GM19240 (cell line): Measurements from ENCODE around the gene ANKRD33B.
"Not testable (repeated sequence)": the region's sequence is repeated elsewhere in the genome, so short reads cannot be mapped to it uniquely, and the experiment has no call there.

Experiments used
- DNase-seq: peaks from one replicate; pipeline ENCODE4 v3.0.0; 2011; ENCODE audit warnings: low spot score; ENCODE audit not compliant: insufficient read length

The ANKRD33B gene

GRCh38 chr5:10593531-10594181 lies 29.8 kb downstream of the ANKRD33B start:
- DNase-seq = no peak

DNA sequence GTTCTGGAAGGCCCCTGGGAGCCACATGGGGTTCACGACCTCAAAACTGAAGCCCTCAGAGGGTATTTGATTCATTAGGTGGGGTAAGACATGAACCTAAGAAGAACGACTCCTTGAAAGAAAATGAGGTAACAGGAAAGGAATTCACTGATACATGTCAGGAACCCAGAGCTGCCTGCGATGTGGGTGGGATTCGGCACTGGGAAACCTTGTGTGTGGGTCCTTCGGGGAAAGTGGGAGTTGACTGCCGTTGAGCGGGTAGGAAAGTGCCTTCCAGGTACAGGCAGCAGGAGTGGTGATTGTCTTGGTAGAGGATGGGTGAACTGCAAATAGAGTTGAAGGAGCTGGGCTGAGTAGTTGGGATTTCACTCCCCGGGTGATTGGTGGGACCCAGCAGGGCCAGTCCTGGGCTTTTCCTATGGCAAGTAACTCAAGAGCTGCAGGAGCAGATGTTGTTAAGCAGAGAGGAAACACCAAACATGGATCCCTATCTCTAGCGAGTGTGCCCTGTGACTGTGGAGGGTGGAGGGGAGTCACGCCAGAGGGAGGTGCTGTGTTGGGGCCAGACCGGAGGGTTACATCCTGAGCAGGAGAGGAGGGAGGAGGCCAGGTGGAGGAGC lies 30.8 kb downstream of the ANKRD33B start:
- DNase-seq = no peak

GRCh38 chr5:10595293-10595671 lies 31.4 kb downstream of the ANKRD33B start:
- no peak for DNase-seq

DNA sequence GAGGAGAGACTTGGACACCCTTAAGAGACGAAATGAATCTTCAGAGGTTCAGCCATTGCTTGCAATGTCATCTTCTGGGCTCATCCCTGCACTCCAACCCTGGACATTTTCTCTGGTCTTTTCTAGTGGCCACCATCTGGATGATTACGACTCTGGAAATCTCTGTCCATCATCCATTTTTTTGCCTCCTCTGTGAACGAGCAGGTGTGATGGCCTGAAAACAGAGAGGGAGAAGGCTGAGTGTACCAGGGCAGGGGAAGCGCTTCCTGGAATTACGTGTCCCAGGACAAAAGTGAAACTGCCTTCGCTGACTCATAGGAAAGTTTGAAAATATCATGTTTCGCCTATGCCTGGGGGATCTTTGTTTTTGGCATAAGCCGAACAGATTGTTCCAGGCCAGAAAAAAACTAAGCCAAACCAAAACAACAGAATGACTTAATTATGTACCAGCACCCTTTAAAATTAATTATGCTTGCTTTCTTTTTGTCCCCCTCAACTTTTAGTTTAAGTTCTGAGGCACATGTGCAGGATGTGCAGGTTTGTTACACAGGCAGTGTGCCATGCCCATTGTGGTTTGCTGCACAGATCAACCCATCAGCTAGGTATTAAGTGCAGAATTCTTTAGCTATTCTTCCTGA lies 31.9 kb downstream of the ANKRD33B start:
- no peak for DNase-seq

- no peak for DNase-seq
Observed at GRCh38 chr5:10596310-10596703, 32.4 kb downstream of the ANKRD33B start.

DNA sequence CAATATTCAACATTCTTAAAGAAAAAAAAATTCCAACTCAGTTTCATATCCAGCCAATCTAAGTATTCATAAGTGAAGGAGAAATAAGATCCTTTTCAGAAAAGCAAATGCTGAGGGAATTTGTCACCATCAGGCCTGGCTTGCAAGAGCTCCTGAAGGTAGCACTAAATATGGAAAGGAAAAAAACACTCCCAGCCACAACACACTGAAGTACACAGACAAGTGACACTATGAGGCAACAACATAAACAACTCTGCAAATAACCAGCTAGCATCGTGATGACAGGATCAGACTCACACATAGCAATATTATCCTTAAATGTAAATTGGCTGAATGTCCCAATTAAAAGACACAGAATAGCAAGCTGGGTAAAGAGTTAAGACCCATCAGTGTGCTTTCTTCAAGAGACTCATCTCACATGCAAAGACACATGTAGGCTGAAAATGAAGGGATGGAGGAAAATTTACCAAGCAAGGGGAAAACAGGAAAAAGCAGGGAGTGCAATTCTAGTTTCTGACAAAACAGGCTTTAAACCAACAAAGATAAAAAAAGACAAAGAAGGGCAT lies 33.1 kb downstream of the ANKRD33B start:
- no peak for DNase-seq

GRCh38 chr5:10599113-10599512 lies 35.2 kb downstream of the ANKRD33B start:
- no peak for DNase-seq

DNA sequence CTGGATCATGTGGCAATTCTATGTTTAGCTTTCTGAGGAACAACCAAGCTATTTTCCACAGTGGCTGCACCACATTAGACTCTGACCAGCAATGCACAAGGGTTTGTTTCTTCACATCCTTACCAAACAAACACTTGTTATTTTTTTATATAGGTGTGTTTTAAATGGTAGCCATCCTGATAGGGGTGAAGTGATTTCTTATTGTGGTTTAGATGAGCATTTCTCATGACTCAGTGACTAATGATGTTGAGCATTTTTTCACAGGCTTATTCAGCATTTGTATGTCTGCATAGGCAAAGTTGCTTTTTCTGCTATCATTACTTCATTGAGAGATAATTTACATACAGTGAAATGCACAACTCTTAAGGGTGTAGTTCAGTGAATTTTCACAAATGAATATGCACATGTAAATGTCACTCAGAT lies 36.0 kb downstream of the ANKRD33B start:
- DNase-seq = no peak

GRCh38 chr5:10600626-10601245 lies 36.9 kb downstream of the ANKRD33B start:
- DNase-seq = no peak

DNA sequence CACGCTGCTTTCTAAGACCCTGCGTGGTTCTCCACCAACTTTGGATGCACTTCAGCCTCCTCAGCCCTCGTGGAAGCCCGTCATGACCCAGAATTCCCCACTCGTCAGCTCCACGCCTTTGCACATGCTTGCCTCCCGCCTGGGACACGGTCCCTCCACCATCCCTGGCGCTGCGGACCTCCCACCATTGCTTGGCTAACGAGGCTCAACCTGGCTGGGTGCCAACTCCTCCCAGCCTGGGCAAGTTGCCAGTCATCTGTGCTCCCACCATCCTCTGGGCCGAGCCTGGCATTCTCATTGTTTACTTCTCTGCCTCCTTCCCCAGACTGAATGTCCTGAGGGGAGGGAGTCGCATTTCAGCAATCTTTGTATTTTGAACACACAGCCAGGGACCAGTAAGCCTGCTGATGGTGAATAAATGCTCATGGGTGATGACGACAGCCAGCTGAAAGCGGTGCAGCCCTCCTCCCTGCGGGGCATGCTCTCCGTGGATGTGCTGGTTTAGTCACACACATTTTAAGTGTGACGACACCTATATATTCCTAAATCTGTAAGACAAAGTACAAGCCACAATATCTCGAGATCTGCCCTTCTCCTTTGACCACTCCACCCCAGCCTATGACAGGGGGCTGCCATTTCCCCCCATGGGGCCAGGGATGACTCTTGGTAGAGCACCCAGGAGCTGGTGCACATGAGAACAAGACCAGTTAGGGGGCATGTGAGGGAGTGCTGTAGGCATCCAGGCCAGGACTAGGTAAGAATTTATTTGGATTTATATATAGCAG lies 37.6 kb downstream of the ANKRD33B start:
- DNase-seq = no peak

DNA sequence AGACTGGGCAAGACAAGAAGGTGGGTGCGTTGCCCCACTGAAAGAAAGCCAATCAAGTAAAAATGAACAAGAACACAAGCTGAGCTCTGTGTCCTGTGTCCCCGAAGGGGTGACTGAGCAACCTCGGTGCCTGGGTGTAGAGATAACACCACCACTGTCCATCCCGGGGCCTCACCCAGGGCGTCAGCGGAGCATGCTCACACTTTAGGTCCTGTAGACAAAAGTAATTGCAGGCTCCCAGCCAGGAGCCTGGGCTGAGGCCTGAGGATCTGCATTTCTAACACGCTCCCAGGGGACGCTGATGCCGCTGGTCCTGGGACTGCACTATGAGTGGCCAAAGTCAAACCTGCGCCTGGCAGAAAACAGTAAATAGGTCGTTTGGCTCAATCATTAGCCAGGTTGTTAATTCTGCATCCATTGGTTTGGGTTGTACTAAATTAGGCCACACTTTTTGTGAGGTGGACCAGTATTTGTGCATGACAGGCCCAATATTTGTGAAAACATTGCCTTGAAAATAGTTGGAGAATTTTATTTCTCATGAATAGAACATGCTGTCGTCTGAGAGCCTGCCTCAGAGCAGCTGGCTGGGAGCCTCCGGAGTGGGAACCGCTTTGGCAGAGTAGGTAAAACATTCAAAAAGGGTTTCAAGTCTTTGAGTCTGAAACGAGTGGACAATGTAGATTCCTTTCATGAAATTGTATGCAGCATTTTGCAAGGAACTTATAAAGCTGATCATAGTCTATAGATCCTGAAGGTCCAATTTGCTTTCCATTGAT lies 38.3 kb downstream of the ANKRD33B start:
- DNase-seq = no peak

DNA sequence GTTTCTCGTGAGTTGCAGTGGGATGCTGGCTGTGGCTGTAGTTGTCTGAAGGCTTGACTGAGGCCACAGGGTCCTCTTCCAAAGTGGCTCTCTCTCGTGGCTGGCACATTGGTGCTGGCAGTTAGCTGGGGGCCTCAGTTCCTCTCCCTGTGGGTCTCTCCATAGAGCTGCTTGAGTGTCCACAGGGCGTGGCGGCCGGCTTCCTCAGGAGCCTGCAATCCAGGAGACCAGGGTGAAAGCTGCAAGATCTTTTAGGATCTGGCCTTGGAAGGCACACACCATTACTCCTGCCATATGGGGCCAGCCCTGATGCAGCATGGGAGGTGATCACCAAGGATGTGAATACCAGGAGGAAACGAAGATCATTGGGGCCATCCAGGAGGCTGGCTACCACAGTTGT lies 41.1 kb downstream of the ANKRD33B start:
- no peak for DNase-seq

DNA sequence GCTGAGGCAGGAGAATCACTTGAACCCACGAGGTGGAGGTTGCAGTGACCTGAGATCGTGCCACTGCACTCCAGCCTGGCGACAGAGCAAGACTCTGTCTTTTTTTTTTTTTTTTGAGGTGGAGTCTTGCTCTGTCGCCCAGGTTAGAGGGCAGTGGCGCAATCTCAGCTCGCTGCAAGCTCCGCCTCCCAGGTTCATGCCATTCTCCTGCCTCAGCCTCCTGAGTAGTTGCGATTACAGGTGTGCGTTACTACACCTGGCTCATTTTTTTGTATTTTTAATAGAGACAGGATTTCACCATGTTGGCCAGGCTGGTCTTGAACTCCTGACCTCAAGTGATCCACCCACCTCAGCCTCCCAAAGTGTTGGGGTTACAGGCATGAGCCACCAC lies 42.8 kb downstream of the ANKRD33B start:
- not testable (repeated sequence) for DNase-seq

GRCh38 chr5:10607023-10607665 lies 43.3 kb downstream of the ANKRD33B start:
- DNase-seq = peak; percentile 51

- DNase-seq = no peak
Observed at GRCh38 chr5:10607666-10608073, 43.8 kb downstream of the ANKRD33B start.

- not testable (repeated sequence) for DNase-seq
Observed at GRCh38 chr5:10608081-10608480, 44.2 kb downstream of the ANKRD33B start.

DNA sequence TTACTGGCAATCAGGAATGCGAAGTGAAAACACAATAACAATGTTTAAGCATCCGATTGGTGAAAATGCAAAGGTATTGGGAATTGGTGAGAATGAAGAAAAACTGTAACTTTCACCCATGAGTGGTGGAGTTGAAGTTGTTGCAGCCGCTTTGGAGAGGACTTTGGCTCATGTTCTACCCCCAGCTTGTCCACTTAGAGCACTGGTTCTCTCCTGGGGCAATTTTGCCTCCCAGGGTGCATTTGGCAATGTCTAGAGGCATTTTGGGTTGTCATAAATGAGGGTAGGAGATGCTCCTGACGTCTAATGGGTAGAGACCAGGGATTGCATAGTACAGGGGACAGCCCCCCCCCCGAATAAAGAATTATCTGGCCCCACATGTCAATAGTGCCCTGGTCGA lies 46.2 kb downstream of the ANKRD33B start:
- DNase-seq = no peak

DNA sequence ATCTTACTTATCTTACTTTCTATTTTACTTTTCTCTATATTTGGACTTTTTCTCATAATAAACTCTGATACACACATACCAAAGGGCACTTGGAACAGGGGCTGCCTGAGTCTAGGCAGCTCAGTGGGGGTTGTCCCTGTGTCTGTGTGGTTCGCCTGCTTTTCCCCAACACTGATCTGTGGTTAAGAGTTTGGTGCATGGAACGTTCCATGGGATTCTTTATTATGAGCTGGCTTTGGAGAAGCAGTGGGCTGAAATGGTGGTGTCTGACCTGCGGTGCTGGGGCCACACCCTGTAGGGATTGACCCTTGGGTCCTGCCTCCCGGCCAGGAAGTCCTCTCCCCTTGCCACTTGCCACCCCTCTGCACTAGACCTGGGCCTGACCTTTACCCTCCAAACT lies 47.4 kb downstream of the ANKRD33B start:
- DNase-seq = no peak

DNA sequence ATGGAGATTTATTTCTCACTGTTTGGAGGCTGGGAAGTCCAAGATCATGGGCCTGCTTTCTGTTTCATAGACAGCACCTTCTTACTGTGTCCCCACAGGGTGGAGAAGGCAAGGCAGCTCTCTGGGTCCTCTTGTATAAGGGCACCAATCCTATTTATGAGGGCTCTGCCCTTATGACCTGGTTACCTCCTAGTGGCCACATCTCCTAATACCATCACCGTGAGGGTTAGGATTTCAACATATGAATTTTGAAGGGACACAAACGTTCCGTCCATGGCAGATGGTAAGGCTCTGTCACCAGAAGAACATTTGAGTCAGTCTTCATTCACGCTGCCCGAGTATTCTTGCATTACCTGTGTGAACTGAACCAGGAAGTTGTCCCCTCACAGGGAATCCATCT lies 48.4 kb downstream of the ANKRD33B start:
- no peak for DNase-seq

- DNase-seq = no peak
Observed at GRCh38 chr5:10615693-10616092, 51.8 kb downstream of the ANKRD33B start.
